HG02852 (cell line): Measurements from ENCODE around the gene RASA4B.
"Not testable (repeated sequence)": the region's sequence is repeated elsewhere in the genome, so short reads cannot be mapped to it uniquely, and the experiment has no call there.

Experiments used
- ATAC-seq: cut with Tn5 transposase; IDR thresholded peaks from one replicate; pipeline ENCODE4 v1.9.1; 2021; ENCODE audit warnings: mild to moderate bottlenecking, moderate library complexity; ENCODE audit not compliant: unreplicated experiment

Gene RASA4B

GRCh38 chr7:102517550-102518147 lies at the start of gene RASA4B:
RASA4B (minus strand) TSS chr7:102517777; CDS start chr7:102517710, 67 bp downstream.
- ATAC-seq: peak; percentile 58

- ATAC-seq: not testable (repeated sequence)
Observed at GRCh38 chr7:102550808-102551422, 33.3 kb upstream of the RASA4B start, which contains the start of gene SPDYE2. SPDYE2 (plus strand) TSS chr7:102551226; CDS start chr7:102553256, 2,030 bp downstream.

- peak; percentile 79 for ATAC-seq
Observed at GRCh38 chr7:102546353-102546752, 28.8 kb upstream of the RASA4B start.

GRCh38 chr7:102545288-102545687 lies 27.7 kb upstream of the RASA4B start:
- not testable (repeated sequence) for ATAC-seq

GRCh38 chr7:102544372-102544771 lies 26.8 kb upstream of the RASA4B start:
- ATAC-seq: not testable (repeated sequence)

- ATAC-seq: not testable (repeated sequence)
Observed at GRCh38 chr7:102543596-102543995, 26.0 kb upstream of the RASA4B start, which contains the start of gene UPK3BL2. UPK3BL2 (minus strand) TSS chr7:102543696; CDS start chr7:102543636, 60 bp downstream.

GRCh38 chr7:102542771-102543170 lies 25.2 kb upstream of the RASA4B start:
- not testable (repeated sequence) for ATAC-seq

GRCh38 chr7:102542083-102542482 lies 24.5 kb upstream of the RASA4B start:
- ATAC-seq: not testable (repeated sequence)

GRCh38 chr7:102540604-102541003 lies 23.0 kb upstream of the RASA4B start:
- ATAC-seq: not testable (repeated sequence)

- not testable (repeated sequence) for ATAC-seq
Observed at GRCh38 chr7:102535062-102535615, 17.6 kb upstream of the RASA4B start.

GRCh38 chr7:102532127-102532526 lies 14.6 kb upstream of the RASA4B start:
- ATAC-seq: not testable (repeated sequence)

- ATAC-seq: not testable (repeated sequence)
Observed at GRCh38 chr7:102531583-102531982, 14.0 kb upstream of the RASA4B start.

- not testable (repeated sequence) for ATAC-seq
Observed at GRCh38 chr7:102527822-102528793, 10.5 kb upstream of the RASA4B start.

- not testable (repeated sequence) for ATAC-seq
Observed at GRCh38 chr7:102527182-102527581, 9.6 kb upstream of the RASA4B start.

GRCh38 chr7:102524803-102525202 lies 7.2 kb upstream of the RASA4B start:
- ATAC-seq: not testable (repeated sequence)

- ATAC-seq: not testable (repeated sequence)
Observed at GRCh38 chr7:102520797-102521196, 3.2 kb upstream of the RASA4B start.

- not testable (repeated sequence) for ATAC-seq
Observed at GRCh38 chr7:102516951-102517350, 626 bp downstream of the RASA4B start.

- ATAC-seq: not testable (repeated sequence)
Observed at GRCh38 chr7:102515889-102516288, 1.7 kb downstream of the RASA4B start.

- peak; percentile 71 for ATAC-seq
Observed at GRCh38 chr7:102514881-102515721, 2.5 kb downstream of the RASA4B start.
